ENCODE results near the gene KNDC1. TPM values are rescaled to one million over a fixed set of nuclear protein-coding genes. Genes with fewer than 3 reads are reported as not detected.

KNDC1 gene
- total and polyA plus RNA-seq, 4 experiments from 2014 or later, result 0.09 to 1.4 (median 0.87) TPM; not detected in 1

GRCh38 chr10:133179128-133179520, 19.1 kb downstream of the KNDC1 start:
- CTCF ChIA-PET (ENCODE audit: partially characterized antibody), result no interaction called here
- Histone ChIP-seq H3K4me3 (ENCODE audit: low read length in 2 of 2) (no peak overlapping the region), H3K9me3 (ENCODE audit: control insufficient read depth in 1 of 2, low read length in 2 of 2) (no peaks in the 10 kb centered on the region), H3K36me3 (ENCODE audit: insufficient read depth, low read length) (no peaks in the 10 kb centered on the region), H3K27ac (ENCODE audit: low read depth, low read length) (no peak overlapping the region), H3K27me3 (ENCODE audit: insufficient read depth, low read length) (no peaks in the 10 kb centered on the region), H3K4me1 (ENCODE audit: insufficient read depth, low read length) (no peaks in the 10 kb centered on the region)
- intact Hi-C loops (cut with micrococcal nuclease), result no loop called here
- H3K4me3 Mint-ChIP-seq, result no peak overlapping the region
- H3K36me3 Mint-ChIP-seq, result no peaks in the 10 kb centered on the region
- DNase-seq, result no peak
- peaks cover 0 to 3% of the 10 kb centered on the region in 2 donors for H3K27me3 Mint-ChIP-seq
- POLR2A ChIA-PET (ENCODE audit: partially characterized antibody), result no interaction called here
- H3K27ac Mint-ChIP-seq, result no peak overlapping the region
- H3K9me3 Mint-ChIP-seq, result peaks cover 0 to 4% (median 0%) of the 10 kb centered on the region in 8 donors
- H3K4me1 Mint-ChIP-seq, result peaks cover 0 to 9% (median 2%) of the 10 kb centered on the region in 4 donors

GRCh38 chr10:133179651-133180050, 19.6 kb downstream of the KNDC1 start:
- Mint-ChIP-seq H3K27ac (no peak overlapping the region), H3K4me1 (peaks cover 0 to 9% (median 2%) of the 10 kb centered on the region in 4 donors)
- intact Hi-C loops (cut with micrococcal nuclease), result no loop called here

GRCh38 chr10:133180192-133180964, 20.4 kb downstream of the KNDC1 start:
- H3K27me3 ChIP-seq (ENCODE audit: insufficient read depth, low read length), result no peaks in the 10 kb centered on the region
- POLR2A ChIA-PET (ENCODE audit: partially characterized antibody), result no interaction called here
- no peaks in the 10 kb centered on the region for H3K36me3 Mint-ChIP-seq
- H3K9me3 ChIP-seq (ENCODE audit: control insufficient read depth in 1 of 2, low read length in 2 of 2), result no peaks in the 10 kb centered on the region
- CTCF ChIA-PET (ENCODE audit: partially characterized antibody), result no interaction called here
- H3K36me3 ChIP-seq (ENCODE audit: insufficient read depth, low read length), result no peaks in the 10 kb centered on the region
- no peak overlapping the region for H3K4me3 ChIP-seq (ENCODE audit: low read length in 2 of 2)
- peaks cover 0 to 8% (median 2%) of the 10 kb centered on the region in 4 donors for H3K4me1 Mint-ChIP-seq
- H3K4me1 ChIP-seq (ENCODE audit: insufficient read depth, low read length), result no peaks in the 10 kb centered on the region
- intact Hi-C loops (cut with micrococcal nuclease), result no loop called here
- no peak overlapping the region for H3K4me3 Mint-ChIP-seq
- H3K9me3 Mint-ChIP-seq, result peaks cover 0 to 4% (median 0%) of the 10 kb centered on the region in 8 donors
- peaks cover 0 to 3% of the 10 kb centered on the region in 2 donors for H3K27me3 Mint-ChIP-seq
- H3K27ac ChIP-seq (ENCODE audit: low read depth, low read length), result no peak overlapping the region
- no peak for DNase-seq
- H3K27ac Mint-ChIP-seq, result no peak overlapping the region

More at GRCh38 chr10:133179651-133180050, 19.6 kb downstream of the KNDC1 start:
- Histone ChIP-seq H3K4me1 (ENCODE audit: insufficient read depth, low read length) (no peaks in the 10 kb centered on the region), H3K9me3 (ENCODE audit: control insufficient read depth in 1 of 2, low read length in 2 of 2) (no peaks in the 10 kb centered on the region), H3K36me3 (ENCODE audit: insufficient read depth, low read length) (no peaks in the 10 kb centered on the region), H3K27ac (ENCODE audit: low read depth, low read length) (no peak overlapping the region), H3K4me3 (ENCODE audit: low read length in 2 of 2) (no peak overlapping the region), H3K27me3 (ENCODE audit: insufficient read depth, low read length) (no peaks in the 10 kb centered on the region)
- ChIA-PET POLR2A (ENCODE audit: partially characterized antibody) (no interaction called here), CTCF (ENCODE audit: partially characterized antibody) (no interaction called here)
- peaks cover 0 to 3% of the 10 kb centered on the region in 2 donors for H3K27me3 Mint-ChIP-seq
- H3K9me3 Mint-ChIP-seq, result peaks cover 0 to 4% (median 0%) of the 10 kb centered on the region in 8 donors
- H3K4me3 Mint-ChIP-seq, result no peak overlapping the region
- no peak for DNase-seq
- H3K36me3 Mint-ChIP-seq, result no peaks in the 10 kb centered on the region

- Mint-ChIP-seq H3K4me1 (peaks cover 0 to 7% (median 2%) of the 10 kb centered on the region in 4 donors), H3K27me3 (peaks cover 0 to 3% of the 10 kb centered on the region in 2 donors), H3K4me3 (no peak overlapping the region), H3K9me3 (peaks cover 0 to 4% (median 0%) of the 10 kb centered on the region in 8 donors), H3K27ac (no peak overlapping the region), H3K36me3 (no peaks in the 10 kb centered on the region)
- Histone ChIP-seq H3K27ac (ENCODE audit: low read depth, low read length) (no peak overlapping the region), H3K4me3 (ENCODE audit: low read length in 2 of 2) (no peak overlapping the region), H3K36me3 (ENCODE audit: insufficient read depth, low read length) (no peaks in the 10 kb centered on the region), H3K4me1 (ENCODE audit: insufficient read depth, low read length) (no peaks in the 10 kb centered on the region), H3K27me3 (ENCODE audit: insufficient read depth, low read length) (no peaks in the 10 kb centered on the region), H3K9me3 (ENCODE audit: control insufficient read depth in 1 of 2, low read length in 2 of 2) (no peaks in the 10 kb centered on the region)
- DNase-seq, result no peak
- intact Hi-C loops (cut with micrococcal nuclease), result no loop called here
- ChIA-PET CTCF (ENCODE audit: partially characterized antibody) (no interaction called here), POLR2A (ENCODE audit: partially characterized antibody) (no interaction called here)
Observed at GRCh38 chr10:133180965-133181639, 21.1 kb downstream of the KNDC1 start.

GRCh38 chr10:133182190-133182589, 22.2 kb downstream of the KNDC1 start:
- H3K4me3 Mint-ChIP-seq, result no peak overlapping the region

GRCh38 chr10:133182791-133183645, 23.0 kb downstream of the KNDC1 start:
- H3K9me3 Mint-ChIP-seq, result peaks cover 0 to 2% (median 0%) of the 10 kb centered on the region in 8 donors
- Histone ChIP-seq H3K4me1 (ENCODE audit: insufficient read depth, low read length) (no peaks in the 10 kb centered on the region), H3K27me3 (ENCODE audit: insufficient read depth, low read length) (no peaks in the 10 kb centered on the region), H3K27ac (ENCODE audit: low read depth, low read length) (no peak overlapping the region), H3K36me3 (ENCODE audit: insufficient read depth, low read length) (no peaks in the 10 kb centered on the region), H3K4me3 (ENCODE audit: low read length in 2 of 2) (no peak overlapping the region), H3K9me3 (ENCODE audit: control insufficient read depth in 1 of 2, low read length in 2 of 2) (no peaks in the 10 kb centered on the region)
- H3K4me1 Mint-ChIP-seq, result no peaks in the 10 kb centered on the region
- no peak overlapping the region for H3K27ac Mint-ChIP-seq
- POLR2A ChIA-PET (ENCODE audit: partially characterized antibody), result no interaction called here
- no peak overlapping the region for H3K4me3 Mint-ChIP-seq
- peaks cover 0 to 3% of the 10 kb centered on the region in 2 donors for H3K27me3 Mint-ChIP-seq
- DNase-seq, result no peak
- CTCF ChIA-PET (ENCODE audit: partially characterized antibody), result no interaction called here
- H3K36me3 Mint-ChIP-seq, result no peaks in the 10 kb centered on the region
- intact Hi-C loops (cut with micrococcal nuclease), result no loop called here

More at GRCh38 chr10:133182190-133182589, 22.2 kb downstream of the KNDC1 start:
- POLR2A ChIA-PET (ENCODE audit: partially characterized antibody), result no interaction called here
- CTCF ChIA-PET (ENCODE audit: partially characterized antibody), result no interaction called here
- Mint-ChIP-seq H3K36me3 (no peaks in the 10 kb centered on the region), H3K27ac (no peak overlapping the region), H3K9me3 (peaks cover 0 to 4% (median 0%) of the 10 kb centered on the region in 8 donors), H3K27me3 (peaks cover 0 to 3% of the 10 kb centered on the region in 2 donors), H3K4me1 (peaks cover 0 to 5% (median 2%) of the 10 kb centered on the region in 4 donors)
- Histone ChIP-seq H3K4me3 (ENCODE audit: low read length in 2 of 2) (no peak overlapping the region), H3K9me3 (ENCODE audit: control insufficient read depth in 1 of 2, low read length in 2 of 2) (no peaks in the 10 kb centered on the region), H3K36me3 (ENCODE audit: insufficient read depth, low read length) (no peaks in the 10 kb centered on the region), H3K27ac (ENCODE audit: low read depth, low read length) (no peak overlapping the region), H3K27me3 (ENCODE audit: insufficient read depth, low read length) (no peaks in the 10 kb centered on the region), H3K4me1 (ENCODE audit: insufficient read depth, low read length) (no peaks in the 10 kb centered on the region)
- intact Hi-C loops (cut with micrococcal nuclease), result no loop called here
- DNase-seq, result no peak

Data from CD4-positive, alpha-beta memory T cell (primary cell).